GM11168 (cell line): ENCODE results near the gene UQCC3.
"Not testable (repeated sequence)": the region's sequence is repeated elsewhere in the genome, so short reads cannot be mapped to it uniquely, and the experiment has no call there.

Experiments
- in situ Hi-C: fragments of 300-500 bp; cut with MboI; formaldehyde crosslinking; loops from one replicate; pipeline ENCODE4 v1.12.0; 2022; ENCODE audit warnings: low sequenced_read_pairs; ENCODE audit not compliant: unreplicated experiment

The UQCC3 gene

DNA sequence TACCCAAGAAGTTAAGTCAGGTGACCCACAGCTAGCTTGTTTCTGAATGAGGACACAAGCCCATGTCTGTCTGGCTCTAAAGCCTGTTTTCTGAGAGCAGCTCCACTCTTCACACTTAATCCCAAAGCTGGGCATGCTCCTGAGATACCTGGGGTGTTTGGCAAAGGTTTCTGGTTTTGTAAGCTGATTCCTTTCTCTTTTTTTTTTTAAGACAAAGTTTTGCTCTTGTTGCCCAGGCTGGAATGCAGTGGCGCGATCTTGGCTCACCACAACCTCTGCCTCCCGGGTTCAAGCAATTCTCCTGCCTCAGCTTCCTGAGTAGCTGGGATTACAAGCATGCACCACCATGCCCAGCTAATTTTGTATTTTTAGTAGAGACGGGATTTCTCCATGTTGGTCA, 22.2 kb downstream of the UQCC3 start:
- in situ Hi-C loops, result not testable (repeated sequence)

DNA sequence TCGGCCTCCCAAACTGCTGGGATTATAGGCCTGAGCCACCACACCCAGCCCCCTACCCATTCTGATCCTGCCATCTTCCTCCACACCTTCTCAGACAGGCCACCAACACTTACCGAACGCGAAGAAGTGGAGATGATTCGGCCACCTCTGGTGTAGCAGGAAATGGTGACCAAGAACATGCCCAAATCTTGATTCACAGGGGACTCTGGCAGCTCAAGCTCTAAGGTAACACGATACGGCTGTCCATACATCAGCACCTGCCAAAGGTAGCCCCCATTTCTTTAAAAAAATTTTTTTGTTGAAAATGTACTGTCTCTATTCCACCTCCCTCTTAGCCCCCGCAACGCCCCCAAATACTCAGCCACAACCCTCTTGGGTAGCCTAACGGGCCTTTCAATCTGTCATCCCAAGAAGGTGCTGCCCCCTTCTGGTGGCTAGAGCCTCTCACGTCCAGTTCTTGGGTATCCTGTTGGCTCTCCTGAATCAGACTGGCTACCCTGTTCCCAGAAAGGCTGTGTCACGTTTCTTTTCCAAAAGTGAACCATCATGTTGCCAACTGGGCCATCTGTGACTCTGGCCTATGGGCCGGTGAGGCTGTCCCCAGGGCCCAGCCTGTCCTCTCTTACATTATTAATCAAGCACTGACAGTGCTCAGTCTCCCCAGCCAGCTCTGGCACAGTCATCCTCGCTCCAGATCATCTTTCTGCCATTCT, 23.1 kb downstream of the UQCC3 start:
- in situ Hi-C loops, result no loop called here

DNA sequence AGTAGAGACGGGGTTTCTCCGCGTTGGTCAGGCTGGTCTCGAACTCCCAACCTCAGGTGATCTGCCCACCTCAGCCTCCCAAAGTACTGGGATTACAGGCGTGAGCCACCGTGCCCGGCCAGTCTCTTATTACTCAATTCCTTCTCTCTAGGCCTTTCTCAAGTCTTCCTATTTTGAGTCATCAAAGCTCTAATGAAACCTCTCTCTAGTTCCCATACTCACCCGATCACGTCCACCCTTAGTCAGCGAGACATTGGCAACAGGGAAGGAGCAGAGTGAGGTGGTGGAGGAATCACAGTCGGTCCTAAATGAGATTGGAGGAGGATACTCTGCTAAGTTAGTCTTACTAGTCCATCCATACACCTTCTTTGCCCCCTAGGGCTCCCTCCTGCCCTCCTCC, 30.8 kb downstream of the UQCC3 start:
- in situ Hi-C loops, result no loop called here

DNA sequence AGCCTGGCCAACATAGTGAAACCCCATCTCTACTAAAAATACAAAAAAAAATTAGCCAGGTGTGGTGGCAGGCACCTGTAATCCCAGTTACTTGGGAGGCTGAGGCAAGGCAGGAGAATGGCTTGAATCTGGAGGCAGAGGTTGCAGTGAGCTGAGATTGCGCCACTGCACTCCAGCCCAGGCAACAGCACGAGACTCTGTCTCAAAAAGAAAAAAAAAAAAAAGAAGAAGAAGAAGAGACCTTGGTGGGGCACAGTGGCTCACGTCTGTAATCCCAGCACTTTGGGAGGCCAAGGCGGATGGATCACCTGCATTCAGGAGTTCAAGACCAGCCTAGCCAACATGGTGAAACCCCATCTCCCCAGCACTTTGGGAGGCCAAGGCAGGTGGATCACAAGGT, 32.4 kb downstream of the UQCC3 start:
- in situ Hi-C loops, result not testable (repeated sequence)

DNA sequence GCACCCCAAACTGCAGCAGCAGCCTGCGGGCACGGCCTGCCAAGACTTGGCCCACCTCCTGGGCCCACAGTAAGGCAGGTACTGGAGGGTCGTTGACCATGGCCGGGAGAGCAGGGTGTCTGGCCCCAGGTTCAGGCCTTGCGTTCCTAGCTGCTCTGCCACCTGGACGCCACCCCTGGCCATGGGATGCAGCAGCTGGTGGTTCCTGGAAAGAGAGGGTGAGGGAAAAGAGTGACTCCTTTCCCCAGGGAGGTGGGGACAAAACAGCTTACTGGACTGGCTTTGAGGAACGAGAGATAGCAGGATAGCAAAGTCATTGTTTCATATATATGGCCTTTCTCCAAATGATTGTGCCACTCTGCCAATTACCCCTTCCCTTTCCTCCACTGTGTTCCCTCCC, 33.9 kb downstream of the UQCC3 start:
- in situ Hi-C loops, result no loop called here

DNA sequence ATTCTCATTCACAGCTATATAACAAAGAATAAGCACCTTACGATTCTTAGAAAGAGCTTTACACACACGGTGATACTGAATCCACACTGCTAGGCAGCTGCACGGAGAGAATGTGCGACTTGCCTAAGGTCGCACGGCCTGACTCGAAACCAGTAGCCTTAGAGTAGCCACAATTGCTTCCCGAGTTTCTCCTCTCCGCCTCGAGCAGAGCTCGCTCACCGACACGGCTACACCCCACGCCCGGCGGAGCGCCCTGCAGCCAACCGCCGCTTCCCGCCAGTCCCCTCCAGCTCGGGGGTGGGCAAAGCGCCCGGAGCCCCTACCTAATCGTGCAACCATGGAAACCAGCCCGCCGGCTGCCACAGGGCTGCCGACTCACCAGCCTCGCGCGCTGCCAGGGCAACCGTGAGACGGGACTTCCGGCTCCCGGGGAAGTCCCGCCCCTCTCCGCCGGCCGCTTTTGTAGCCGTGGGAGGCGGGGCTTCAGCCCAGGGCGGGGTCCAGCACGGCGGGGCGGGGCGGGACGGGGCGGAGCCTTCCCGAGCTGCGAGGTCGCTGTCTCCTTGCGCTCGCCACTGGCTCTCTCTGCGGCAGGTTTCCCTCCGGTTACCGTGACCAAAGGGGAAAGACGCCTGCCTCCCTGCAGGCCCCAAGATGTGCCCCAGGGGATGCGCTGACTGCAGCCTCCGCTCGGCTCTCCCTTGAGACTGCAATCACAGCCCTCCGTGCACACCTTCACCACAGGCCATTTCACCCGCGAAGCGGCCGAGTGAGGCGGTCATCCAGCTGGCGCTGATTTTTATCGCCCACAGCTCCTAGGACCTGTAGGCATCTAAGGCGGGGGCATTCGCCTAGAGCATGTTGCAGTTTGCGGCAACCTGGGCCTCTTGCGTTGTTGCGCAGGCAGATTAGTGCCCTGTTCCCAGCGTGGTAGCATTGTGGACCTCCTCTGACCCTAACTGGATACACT, 34.7 kb downstream of the UQCC3 start:
- in situ Hi-C loops, result no loop called here

DNA sequence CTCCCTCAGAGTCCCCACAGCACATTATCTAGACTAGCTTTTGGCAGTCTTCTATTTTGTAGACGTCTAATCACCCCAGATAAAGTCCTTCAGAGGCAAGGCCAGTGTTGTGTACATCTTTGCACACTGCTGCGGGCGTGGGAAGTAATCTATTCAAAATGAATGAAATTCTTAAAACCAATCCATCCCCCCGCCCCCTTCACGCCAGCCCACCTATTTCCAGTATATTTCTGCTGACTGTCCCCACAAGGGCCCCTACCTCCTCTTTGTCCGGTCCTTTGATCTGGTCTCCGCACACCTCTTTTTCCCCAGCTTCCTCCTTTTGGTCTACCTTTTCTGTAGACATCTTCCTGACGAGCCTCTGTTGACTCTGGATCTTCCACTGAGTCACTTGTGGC, 35.4 kb downstream of the UQCC3 start:
- in situ Hi-C loops, result no loop called here

DNA sequence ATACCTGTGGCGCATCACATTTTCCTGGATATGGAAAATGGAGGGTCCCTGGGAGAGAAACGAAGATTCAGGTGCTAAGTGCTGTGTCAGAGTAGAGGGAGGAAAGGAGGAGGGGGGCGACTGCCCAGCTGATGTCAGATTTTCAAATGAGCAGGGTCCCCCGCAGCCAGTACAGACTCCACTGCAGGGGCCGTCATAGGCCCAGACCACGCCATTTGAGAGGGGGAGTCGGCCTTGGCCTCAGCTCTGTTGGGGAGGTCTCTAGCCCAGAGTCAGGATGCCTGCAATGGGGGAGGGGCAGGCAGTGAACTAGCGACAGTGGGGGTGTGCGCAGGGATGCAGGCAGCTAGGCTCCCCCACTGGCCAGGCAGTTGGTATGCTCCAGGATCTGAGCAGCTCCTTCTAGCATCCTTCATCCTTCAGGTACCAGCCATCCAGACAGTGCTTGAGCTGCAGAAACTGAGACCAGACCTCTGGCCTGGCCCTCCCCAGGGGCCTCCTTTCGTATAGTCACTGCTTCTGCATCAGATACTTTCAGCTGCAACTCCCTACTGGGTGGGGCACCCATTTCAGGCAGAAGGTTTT, 35.9 kb downstream of the UQCC3 start, which contains the start of the genes BSCL2 and GNG3:
Gene BSCL2, minus strand, starts transcription at position 148 of the 585 bp plus-strand sequence. CDS start 229 bp downstream, outside the sequence.
Gene GNG3, plus strand, starts transcription at position 400 of the 585 bp plus-strand sequence. CDS start 620 bp downstream, outside the sequence.
- in situ Hi-C loops, result no loop called here

DNA sequence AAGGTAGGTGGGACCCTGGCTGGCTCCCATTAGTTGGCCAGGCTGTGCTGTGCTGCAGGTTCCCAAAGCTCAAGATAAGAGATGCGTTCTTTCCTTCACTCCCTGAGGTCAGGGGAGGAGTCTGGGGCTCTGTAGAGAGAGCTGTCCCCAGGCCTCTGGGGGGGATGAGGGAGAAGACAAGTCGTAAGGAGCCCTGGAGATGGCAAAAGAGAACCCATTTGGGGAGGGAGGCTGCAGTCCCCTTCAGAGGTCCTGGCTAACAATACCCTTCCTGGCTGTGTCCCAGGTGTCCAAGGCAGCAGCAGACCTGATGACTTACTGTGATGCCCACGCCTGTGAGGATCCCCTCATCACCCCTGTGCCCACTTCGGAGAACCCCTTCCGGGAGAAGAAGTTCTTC, 36.9 kb downstream of the UQCC3 start:
- in situ Hi-C loops, result no loop called here

DNA sequence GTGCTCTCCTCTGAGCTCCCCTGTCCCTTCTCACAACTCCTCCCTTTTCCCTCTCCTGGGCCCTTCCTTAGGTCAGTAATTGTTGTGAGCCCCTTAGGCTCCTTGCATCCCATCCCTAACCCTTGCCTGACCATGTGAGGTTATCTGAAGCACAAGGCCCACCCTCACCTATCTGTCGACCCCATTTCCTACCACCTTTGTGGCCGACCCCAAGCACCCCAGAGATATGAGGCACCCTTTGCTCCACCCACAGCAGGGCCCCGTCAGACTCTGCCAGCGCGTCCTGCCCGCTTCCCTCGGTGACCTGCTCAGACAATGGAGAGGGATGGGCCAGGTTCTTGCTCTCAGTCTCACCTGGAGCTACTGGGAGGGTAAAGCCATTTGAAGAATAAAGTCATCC, 37.3 kb downstream of the UQCC3 start:
- in situ Hi-C loops, result no loop called here

DNA sequence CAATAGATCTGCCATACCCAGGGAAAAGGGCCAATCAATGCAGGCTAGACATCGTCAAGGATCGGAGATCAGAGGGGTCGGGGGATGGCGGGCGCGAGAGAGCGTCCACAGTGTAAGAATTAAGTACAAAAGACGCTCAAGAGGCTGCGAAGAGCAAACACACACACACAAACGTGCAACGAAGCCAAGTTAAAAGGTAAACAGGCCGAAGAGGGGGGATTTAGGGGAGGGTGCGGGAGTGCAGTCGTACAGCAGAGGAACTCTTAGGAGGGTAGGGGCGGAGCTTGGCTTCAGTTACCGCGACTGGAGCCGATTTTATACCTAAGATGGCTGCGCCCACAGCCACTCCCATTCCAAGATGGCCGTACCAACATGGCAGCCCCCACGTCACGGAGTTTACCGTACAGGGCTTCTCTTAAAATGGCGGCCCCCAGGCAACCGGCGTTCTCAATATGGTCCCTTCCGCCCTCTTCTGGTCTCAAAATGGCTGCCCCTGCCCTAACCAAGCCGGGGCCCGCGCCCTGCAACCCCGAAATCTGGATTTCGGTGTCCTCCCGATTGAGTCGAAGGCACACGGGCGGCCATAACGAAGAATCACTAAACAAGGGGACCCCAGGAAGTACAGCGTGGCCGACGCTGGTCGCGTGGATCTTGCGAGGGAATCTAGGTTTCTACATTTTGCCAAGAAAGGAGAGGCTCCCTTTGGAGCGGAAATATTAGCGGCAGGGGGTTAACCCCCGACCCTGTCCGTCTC, 38.0 kb downstream of the UQCC3 start:
- in situ Hi-C loops, result no loop called here

DNA sequence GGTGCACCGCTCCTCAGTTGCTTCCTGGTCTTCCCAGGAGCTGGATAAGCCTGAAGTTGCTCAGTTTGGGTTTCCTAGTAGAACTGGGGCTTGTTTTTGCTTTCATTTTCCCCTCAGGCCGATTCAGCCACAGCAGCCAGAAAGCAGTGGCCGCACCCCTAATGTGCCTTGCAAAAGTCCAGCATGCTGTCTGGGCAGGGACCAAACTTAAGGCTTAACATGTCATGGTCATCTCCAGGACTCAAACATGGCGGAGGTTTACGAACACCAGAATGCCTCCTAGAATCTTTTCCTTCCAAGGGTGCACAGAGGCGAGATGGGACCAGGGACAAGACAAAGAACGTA, 38.5 kb downstream of the UQCC3 start:
- in situ Hi-C loops, result no loop called here

DNA sequence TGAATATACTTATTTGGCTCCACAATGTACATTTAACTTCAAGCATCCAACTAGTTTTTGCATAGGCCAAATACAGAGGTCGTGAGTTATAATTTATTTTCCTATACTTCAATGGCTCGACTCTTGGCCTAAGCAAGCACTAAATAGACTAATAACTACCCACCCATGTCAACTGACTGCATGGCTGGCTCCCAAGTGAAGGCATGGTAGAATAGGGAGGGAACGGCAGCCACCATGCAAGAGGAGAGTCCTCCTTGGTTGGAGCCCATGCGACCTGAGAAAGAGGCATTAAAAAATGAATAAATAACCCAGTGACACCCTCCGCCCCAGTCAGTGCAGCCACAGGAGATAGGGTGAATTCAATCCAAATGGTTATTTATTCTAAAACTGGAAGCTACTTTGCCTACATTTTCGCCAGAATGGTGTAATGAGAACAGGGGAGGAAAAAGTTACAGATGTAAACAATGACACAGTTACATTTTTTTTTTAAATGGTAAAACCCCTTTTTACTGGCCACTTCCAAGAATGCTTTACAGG, 40.9 kb downstream of the UQCC3 start:
- in situ Hi-C loops, result no loop called here

DNA sequence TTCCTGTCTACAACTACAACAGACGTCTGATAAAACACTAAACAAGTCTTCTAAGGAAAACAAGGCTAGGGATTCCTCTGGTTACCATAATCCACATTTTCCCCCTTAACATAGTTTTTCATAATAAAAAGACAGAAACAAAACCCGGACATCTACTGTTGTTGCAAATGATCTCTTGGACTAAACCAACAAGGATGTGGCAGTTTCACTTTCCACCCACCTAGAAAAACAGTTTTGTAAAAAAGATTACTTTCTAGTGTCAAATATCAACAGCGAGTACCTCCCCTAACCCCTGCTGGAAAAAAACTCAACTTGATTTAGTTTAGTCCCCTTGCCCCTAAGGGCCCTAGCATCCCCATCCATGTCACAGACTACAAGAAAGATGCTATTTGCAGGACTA, 41.4 kb downstream of the UQCC3 start:
- in situ Hi-C loops, result no loop called here

DNA sequence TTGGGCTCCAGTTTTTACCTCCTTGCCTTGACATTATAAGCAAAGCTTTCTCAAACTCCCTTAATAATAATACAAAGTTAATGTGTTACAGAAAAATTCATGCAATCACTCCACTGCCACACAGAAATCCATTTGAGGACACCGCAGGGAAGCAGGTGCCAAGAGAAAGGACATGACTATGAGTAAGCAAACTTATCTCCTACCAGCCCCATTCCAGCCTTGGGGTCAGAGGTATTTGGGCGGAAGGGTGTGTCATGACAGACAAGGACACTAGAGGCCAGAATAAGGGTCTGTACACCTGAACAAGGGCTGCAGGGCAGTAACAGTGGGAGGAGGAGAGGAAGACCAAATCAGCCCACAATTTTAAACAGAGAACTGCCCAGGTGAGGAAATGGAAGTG, 41.9 kb downstream of the UQCC3 start:
- in situ Hi-C loops, result no loop called here

DNA sequence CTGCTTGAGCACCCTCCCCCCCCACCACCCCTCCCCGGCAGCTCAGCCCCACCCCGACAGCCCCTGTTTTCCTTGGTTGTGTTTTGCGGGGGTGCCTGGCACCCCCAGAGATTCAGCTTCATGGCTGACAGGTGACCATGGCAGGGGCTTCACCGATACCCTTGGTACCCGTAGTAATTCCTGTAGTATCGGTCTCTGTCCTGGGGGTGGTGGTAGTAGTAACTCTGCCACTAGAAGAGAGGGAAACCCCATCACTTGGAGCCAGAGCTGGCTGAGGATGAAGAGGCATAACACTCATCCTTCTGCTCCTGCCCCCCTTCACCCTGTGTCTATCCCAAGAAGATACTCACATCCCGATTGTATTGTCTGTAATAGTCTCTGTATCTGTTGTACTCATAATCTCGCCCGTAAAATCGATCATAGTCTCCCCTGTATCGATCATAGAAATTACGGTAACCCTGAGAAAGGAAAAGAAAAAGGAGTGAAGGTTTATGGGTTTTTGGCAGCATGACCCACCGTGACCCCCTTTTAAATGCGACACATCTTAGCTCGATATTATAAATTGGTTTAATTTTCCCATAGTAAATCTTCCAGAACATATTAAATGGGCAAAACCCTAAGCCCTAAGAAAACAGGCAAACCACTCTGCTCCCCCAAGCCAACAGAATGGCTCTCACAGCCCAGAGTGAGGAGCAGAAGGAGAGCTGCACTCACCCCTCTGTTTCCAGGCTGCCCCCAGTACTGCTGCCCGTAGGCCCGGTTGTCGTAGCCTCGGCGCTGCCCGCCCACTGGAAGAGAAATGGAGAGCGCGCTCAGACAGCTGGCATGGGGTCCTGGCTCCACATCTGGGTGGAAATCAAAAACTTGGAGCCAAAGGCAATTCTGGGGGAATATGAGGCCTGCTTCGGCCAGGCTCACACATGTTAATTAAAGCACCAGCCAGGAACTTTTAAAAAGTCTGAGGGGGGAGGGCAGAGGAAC, 44.0 kb downstream of the UQCC3 start:
- in situ Hi-C loops, result no loop called here

DNA sequence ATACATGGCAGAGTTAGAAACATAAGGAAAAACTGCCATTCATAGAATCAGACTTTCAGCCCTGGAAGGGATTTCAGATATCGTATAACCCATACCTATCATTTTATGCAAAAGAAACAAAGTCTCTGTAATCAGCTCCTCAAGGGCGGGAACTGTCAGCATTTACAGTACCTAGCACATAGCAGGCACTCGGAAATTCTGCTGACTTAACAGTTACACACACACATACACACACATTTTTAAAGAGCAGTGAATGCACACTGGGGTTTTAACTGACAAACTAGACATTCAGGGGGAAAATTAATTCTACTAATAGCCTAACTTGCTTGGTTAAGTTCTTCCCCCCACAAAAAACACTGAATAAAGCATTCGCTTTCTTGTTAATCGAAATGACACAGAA, 44.7 kb downstream of the UQCC3 start:
- in situ Hi-C loops, result no loop called here

DNA sequence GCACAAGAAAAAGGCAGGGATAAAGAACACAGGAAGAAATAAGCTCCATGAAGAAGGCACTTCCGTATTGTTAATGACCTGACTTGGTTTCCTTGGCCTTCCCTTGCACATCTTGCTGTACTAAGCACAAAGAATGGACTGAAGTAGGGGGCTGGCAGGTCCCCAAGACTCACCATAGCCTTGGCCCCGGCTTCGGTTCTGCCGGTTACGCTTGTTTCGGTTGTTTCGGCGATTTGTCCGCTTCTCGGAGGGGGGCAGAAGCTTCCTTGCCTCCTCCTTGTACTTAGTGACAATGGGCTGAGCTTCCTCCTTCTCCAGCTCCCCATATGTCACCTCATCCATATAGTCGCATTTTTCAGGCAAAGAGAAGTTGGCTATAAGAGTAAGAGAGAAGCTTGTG, 45.3 kb downstream of the UQCC3 start:
- in situ Hi-C loops, result no loop called here
